Effector memory CD8-positive, alpha-beta T cell (primary cell): ENCODE measurements around the gene SAP30L.

Source experiments
- ATAC-seq: fragments of 150-1000 bp; cut with Tn5 transposase; replicated peaks from 2 replicates; pipeline ENCODE4 v1.10.0; 2021; ENCODE audit warnings: mild to moderate bottlenecking, moderate library complexity
- DNase-seq, 3 experiments: peaks; one replicate each; pipeline ENCODE4 v3.0.0; 2021
- H3K27ac Mint-ChIP-seq, 2 donors: one replicate each; pipeline ENCODE4 v1.8.0; 2022; ENCODE audit warnings: mild to moderate bottlenecking in 2 of 2, mixed read lengths in 2 of 2, moderate library complexity in 2 of 2
- H3K27me3 Mint-ChIP-seq, 2 donors: one replicate each; pipeline ENCODE4 v1.8.0; 2022; ENCODE audit warnings: mixed read lengths in 2 of 2
- H3K36me3 Mint-ChIP-seq: one replicate; pipeline ENCODE4 v1.8.0; 2022; ENCODE audit warnings: mild to moderate bottlenecking, moderate library complexity, mixed read lengths; ENCODE audit not compliant: insufficient read depth
- H3K4me1 Mint-ChIP-seq, 2 donors: one replicate each; pipeline ENCODE4 v1.8.0; 2022; ENCODE audit warnings: low read depth in 2 of 2, mixed read lengths in 2 of 2
- H3K4me3 Mint-ChIP-seq, 2 donors: one replicate each; pipeline ENCODE4 v1.8.0; 2022; ENCODE audit warnings: mild to moderate bottlenecking in 2 of 2, mixed read lengths in 2 of 2, moderate library complexity in 2 of 2
- H3K9me3 Mint-ChIP-seq, 2 donors: one replicate each; pipeline ENCODE4 v1.8.0; 2022; ENCODE audit warnings: mixed read lengths in 2 of 2

SAP30L gene

GRCh38 chr5:154474396-154475334, 28.9 kb downstream of the SAP30L start:
- no peaks in the 10 kb centered on the region for H3K9me3 Mint-ChIP-seq
- H3K4me1 Mint-ChIP-seq: peaks cover 39 to 51% of the 10 kb centered on the region in 2 donors
- ATAC-seq (no peak), DNase-seq (no peak)
- peaks cover 8% of the 10 kb centered on the region for H3K36me3 Mint-ChIP-seq
- H3K27ac Mint-ChIP-seq: no peak overlapping the region
- H3K4me3 Mint-ChIP-seq: peak overlapping the region; percentile 60 to 69
- H3K27me3 Mint-ChIP-seq: peaks cover 81 to 92% of the 10 kb centered on the region in 2 donors

GRCh38 chr5:154475591-154476353, 30.0 kb downstream of the SAP30L start:
- Mint-ChIP-seq H3K4me3 (peak overlapping the region; percentile 60 to 69), H3K36me3 (peaks cover 8% of the 10 kb centered on the region), H3K9me3 (no peaks in the 10 kb centered on the region), H3K27me3 (peaks cover 81 to 92% of the 10 kb centered on the region in 2 donors), H3K27ac (no peak overlapping the region), H3K4me1 (peaks cover 36 to 51% of the 10 kb centered on the region in 2 donors)
- no peak for DNase-seq
- no peak for ATAC-seq

GRCh38 chr5:154476354-154477205, 30.8 kb downstream of the SAP30L start:
- no peaks in the 10 kb centered on the region for H3K9me3 Mint-ChIP-seq
- H3K27ac Mint-ChIP-seq: no peak overlapping the region
- peaks cover 8% of the 10 kb centered on the region for H3K36me3 Mint-ChIP-seq
- H3K4me3 Mint-ChIP-seq: peak overlapping the region; percentile 60 to 69
- peaks cover 81 to 92% of the 10 kb centered on the region in 2 donors for H3K27me3 Mint-ChIP-seq
- ATAC-seq (no peak), DNase-seq (no peak)
- peaks cover 33 to 51% of the 10 kb centered on the region in 2 donors for H3K4me1 Mint-ChIP-seq

GRCh38 chr5:154477382-154478223, 31.8 kb downstream of the SAP30L start:
- H3K36me3 Mint-ChIP-seq: peaks cover 8% of the 10 kb centered on the region
- peaks cover 84 to 94% of the 10 kb centered on the region in 2 donors for H3K27me3 Mint-ChIP-seq
- ATAC-seq (no peak), DNase-seq (no peak)
- H3K4me1 Mint-ChIP-seq: peaks cover 33 to 50% of the 10 kb centered on the region in 2 donors
- peak overlapping the region; percentile 60 to 69 for H3K4me3 Mint-ChIP-seq
- no peak overlapping the region for H3K27ac Mint-ChIP-seq
- H3K9me3 Mint-ChIP-seq: no peaks in the 10 kb centered on the region

- Mint-ChIP-seq H3K4me3 (peak within 1 kb of the TSS; percentile 60 to 69), H3K4me1 (peaks cover 31 to 47% of the 10 kb centered on the region in 2 donors)
Observed at GRCh38 chr5:154478224-154478565, 32.4 kb downstream of the SAP30L start, which contains the start of gene HAND1. Gene HAND1, minus strand, starts transcription at chr5:154478227. Its CDS starts 219 bp downstream, at chr5:154478008.

GRCh38 chr5:154478752-154479159, 33.0 kb downstream of the SAP30L start:
- Mint-ChIP-seq H3K27ac (no peak overlapping the region), H3K4me3 (peak overlapping the region in 1 of 2 donors; percentile 69), H3K4me1 (peaks cover 32 to 43% of the 10 kb centered on the region in 2 donors), H3K9me3 (no peaks in the 10 kb centered on the region), H3K36me3 (peaks cover 6% of the 10 kb centered on the region), H3K27me3 (peaks cover 84 to 94% of the 10 kb centered on the region in 2 donors)
- ATAC-seq (no peak), DNase-seq (no peak)

More at GRCh38 chr5:154478224-154478565, 32.4 kb downstream of the SAP30L start, which contains the start of gene HAND1:
- Mint-ChIP-seq H3K27ac (no peak within 1 kb of the TSS), H3K27me3 (peaks cover 84 to 94% of the 10 kb centered on the region in 2 donors), H3K36me3 (peaks cover 6% of the 10 kb centered on the region), H3K9me3 (no peaks in the 10 kb centered on the region)
- ATAC-seq (no peak), DNase-seq (no peak)

- ATAC-seq (no peak), DNase-seq (no peak)
- Mint-ChIP-seq H3K4me3 (peak overlapping the region in 1 of 2 donors; percentile 69), H3K9me3 (no peaks in the 10 kb centered on the region), H3K27ac (no peak overlapping the region), H3K4me1 (peaks cover 29 to 39% of the 10 kb centered on the region in 2 donors), H3K27me3 (peaks cover 84 to 94% of the 10 kb centered on the region in 2 donors), H3K36me3 (peaks cover 6% of the 10 kb centered on the region)
Observed at GRCh38 chr5:154479160-154479943, 33.6 kb downstream of the SAP30L start.

GRCh38 chr5:154479944-154480750, 34.4 kb downstream of the SAP30L start:
- peaks cover 21 to 31% of the 10 kb centered on the region in 2 donors for H3K4me1 Mint-ChIP-seq
- DNase-seq (no peak), ATAC-seq (peak; percentile 65)
- H3K36me3 Mint-ChIP-seq: peaks cover 6% of the 10 kb centered on the region
- no peak overlapping the region for H3K4me3 Mint-ChIP-seq
- H3K27me3 Mint-ChIP-seq: peaks cover 84 to 94% of the 10 kb centered on the region in 2 donors
- no peak overlapping the region for H3K27ac Mint-ChIP-seq
- H3K9me3 Mint-ChIP-seq: no peaks in the 10 kb centered on the region

- H3K9me3 Mint-ChIP-seq: no peaks in the 10 kb centered on the region
- H3K36me3 Mint-ChIP-seq: peaks cover 3% of the 10 kb centered on the region
- H3K27me3 Mint-ChIP-seq: peaks cover 84 to 94% of the 10 kb centered on the region in 2 donors
- H3K4me3 Mint-ChIP-seq: no peak overlapping the region
- H3K4me1 Mint-ChIP-seq: peaks cover 15 to 26% of the 10 kb centered on the region in 2 donors
- ATAC-seq (no peak), DNase-seq (no peak)
- H3K27ac Mint-ChIP-seq: no peak overlapping the region
Observed at GRCh38 chr5:154480847-154481246, 35.0 kb downstream of the SAP30L start.

- H3K4me1 Mint-ChIP-seq: peaks cover 14 to 18% of the 10 kb centered on the region in 2 donors
- H3K27me3 Mint-ChIP-seq: peaks cover 85 to 94% of the 10 kb centered on the region in 2 donors
- H3K9me3 Mint-ChIP-seq: no peaks in the 10 kb centered on the region
- DNase-seq: no peak
- H3K36me3 Mint-ChIP-seq: peaks cover 3% of the 10 kb centered on the region
- H3K27ac Mint-ChIP-seq: no peak overlapping the region
- ATAC-seq: no peak
- H3K4me3 Mint-ChIP-seq: no peak overlapping the region
Observed at GRCh38 chr5:154481584-154482381, 36.0 kb downstream of the SAP30L start.
